ENCODE data around the gene FASLG. TPM values are rescaled to one million over a fixed set of nuclear protein-coding genes. Genes with fewer than 3 reads are reported as not detected.

Gene FASLG
- total RNA-seq, 1 experiment from 2014 or later: not detected

DNA sequence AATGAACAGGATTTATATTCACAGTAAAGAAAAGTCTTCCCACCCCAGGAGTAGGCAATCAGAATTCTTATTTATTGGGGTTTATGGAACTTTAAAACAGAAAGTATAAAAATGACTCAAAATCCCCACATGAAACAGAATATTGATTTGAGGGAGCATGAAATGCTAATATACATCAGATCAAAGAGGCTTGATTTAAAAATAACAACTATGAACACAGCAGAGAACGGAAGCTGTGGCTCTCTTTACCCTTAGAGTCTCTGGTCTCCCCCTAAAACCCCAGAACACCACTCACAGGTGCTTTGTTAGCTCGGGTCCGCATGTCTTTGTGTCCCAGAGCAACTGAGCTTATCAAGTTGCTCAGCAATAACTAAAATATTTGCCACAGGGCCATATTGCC, 31.2 kb upstream of the FASLG start:
- CTCF ChIA-PET: no interaction called here
- TF ChIP-seq TP53 (CRISPR knock-in tag; IDR thresholded peaks at IDR 0.05) (no peak), NR3C1 (CRISPR knock-in tag; conservative IDR thresholded peaks at IDR 0.05; ENCODE audit: low read depth) (no peak), ZNF512 (CRISPR knock-in tag; IDR thresholded peaks at IDR 0.05; ENCODE audit: borderline replicate concordance) (no peak), GRHL2 (CRISPR knock-in tag; IDR thresholded peaks at IDR 0.05; ENCODE audit: insufficient replicate concordance, severe bottlenecking) (no peak), SMAD3 (CRISPR knock-in tag; IDR thresholded peaks at IDR 0.05; ENCODE audit: borderline replicate concordance) (no peak), PRRX2 (CRISPR knock-in tag; IDR thresholded peaks at IDR 0.05) (no peak), MXD4 (CRISPR knock-in tag; IDR thresholded peaks at IDR 0.05; ENCODE audit: borderline replicate concordance) (no peak), JUN (CRISPR knock-in tag; IDR thresholded peaks at IDR 0.05) (no peak), ZNF138 (CRISPR knock-in tag; conservative IDR thresholded peaks at IDR 0.05) (no peak), ARID4B (CRISPR knock-in tag; IDR thresholded peaks at IDR 0.05; ENCODE audit: borderline replicate concordance) (no peak), ZNF121 (CRISPR knock-in tag; IDR thresholded peaks at IDR 0.05) (no peak), ATF6 (CRISPR knock-in tag; IDR thresholded peaks at IDR 0.05) (no peak)
- TF ChIP-seq, protein P1, sequence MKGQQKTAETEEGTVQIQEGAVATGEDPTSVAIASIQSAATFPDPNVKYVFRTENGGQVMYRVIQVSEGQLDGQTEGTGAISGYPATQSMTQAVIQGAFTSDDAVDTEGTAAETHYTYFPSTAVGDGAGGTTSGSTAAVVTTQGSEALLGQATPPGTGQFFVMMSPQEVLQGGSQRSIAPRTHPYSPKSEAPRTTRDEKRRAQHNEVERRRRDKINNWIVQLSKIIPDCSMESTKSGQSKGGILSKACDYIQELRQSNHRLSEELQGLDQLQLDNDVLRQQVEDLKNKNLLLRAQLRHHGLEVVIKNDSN (CRISPR knock-in tag; IDR thresholded peaks at IDR 0.05): no peak
- TF ChIP-seq, protein P2, sequence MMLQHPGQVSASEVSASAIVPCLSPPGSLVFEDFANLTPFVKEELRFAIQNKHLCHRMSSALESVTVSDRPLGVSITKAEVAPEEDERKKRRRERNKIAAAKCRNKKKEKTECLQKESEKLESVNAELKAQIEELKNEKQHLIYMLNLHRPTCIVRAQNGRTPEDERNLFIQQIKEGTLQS (CRISPR knock-in tag; conservative IDR thresholded peaks at IDR 0.05): no peak
- H3K4me1 Mint-ChIP-seq: no peaks in the 10 kb centered on the region
- ATAC-seq (no peak), DNase-seq (ENCODE audit: low spot score) (no peak)
- H3K9me3 Mint-ChIP-seq: peaks cover 48% of the 10 kb centered on the region
- H3K4me3 Mint-ChIP-seq: no peak overlapping the region
- H3K27ac Mint-ChIP-seq: no peak overlapping the region
- no peaks in the 10 kb centered on the region for H3K27me3 Mint-ChIP-seq (ENCODE audit: low read depth)
- peaks cover 10% of the 10 kb centered on the region for H3K36me3 Mint-ChIP-seq
- POLR2A ChIA-PET: no interaction called here

DNA sequence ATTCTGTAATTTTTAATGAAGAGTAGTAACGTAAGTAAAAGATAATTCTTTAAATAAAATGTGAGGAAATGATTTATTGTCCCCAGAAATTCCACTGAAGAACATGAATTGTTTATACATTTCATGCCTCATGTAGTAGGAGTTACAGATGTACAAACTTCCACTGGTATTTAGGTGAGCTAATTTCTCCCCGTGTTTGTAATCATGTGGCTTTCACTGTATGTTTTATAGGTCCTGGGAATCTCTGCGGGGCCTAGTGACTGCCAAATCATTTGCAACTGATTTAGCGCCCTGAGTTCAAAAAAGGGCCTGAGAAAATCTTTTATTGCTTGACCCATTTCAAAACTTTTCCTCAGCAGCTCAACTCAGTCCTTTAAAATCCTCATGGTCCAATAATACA, 30.5 kb upstream of the FASLG start:
- DNase-seq (ENCODE audit: low spot score): no peak
- Mint-ChIP-seq H3K36me3 (peaks cover 7% of the 10 kb centered on the region), H3K27me3 (ENCODE audit: low read depth) (no peaks in the 10 kb centered on the region), H3K4me3 (no peak overlapping the region), H3K4me1 (no peaks in the 10 kb centered on the region), H3K9me3 (peaks cover 44% of the 10 kb centered on the region), H3K27ac (no peak overlapping the region)
- ATAC-seq: no peak
- TF ChIP-seq CREM (CRISPR knock-in tag; IDR thresholded peaks at IDR 0.05) (no peak), ATF1 (CRISPR knock-in tag; IDR thresholded peaks at IDR 0.05) (no peak), CREB1 (CRISPR knock-in tag; IDR thresholded peaks at IDR 0.05) (no peak)
- TF ChIP-seq, protein P3, sequence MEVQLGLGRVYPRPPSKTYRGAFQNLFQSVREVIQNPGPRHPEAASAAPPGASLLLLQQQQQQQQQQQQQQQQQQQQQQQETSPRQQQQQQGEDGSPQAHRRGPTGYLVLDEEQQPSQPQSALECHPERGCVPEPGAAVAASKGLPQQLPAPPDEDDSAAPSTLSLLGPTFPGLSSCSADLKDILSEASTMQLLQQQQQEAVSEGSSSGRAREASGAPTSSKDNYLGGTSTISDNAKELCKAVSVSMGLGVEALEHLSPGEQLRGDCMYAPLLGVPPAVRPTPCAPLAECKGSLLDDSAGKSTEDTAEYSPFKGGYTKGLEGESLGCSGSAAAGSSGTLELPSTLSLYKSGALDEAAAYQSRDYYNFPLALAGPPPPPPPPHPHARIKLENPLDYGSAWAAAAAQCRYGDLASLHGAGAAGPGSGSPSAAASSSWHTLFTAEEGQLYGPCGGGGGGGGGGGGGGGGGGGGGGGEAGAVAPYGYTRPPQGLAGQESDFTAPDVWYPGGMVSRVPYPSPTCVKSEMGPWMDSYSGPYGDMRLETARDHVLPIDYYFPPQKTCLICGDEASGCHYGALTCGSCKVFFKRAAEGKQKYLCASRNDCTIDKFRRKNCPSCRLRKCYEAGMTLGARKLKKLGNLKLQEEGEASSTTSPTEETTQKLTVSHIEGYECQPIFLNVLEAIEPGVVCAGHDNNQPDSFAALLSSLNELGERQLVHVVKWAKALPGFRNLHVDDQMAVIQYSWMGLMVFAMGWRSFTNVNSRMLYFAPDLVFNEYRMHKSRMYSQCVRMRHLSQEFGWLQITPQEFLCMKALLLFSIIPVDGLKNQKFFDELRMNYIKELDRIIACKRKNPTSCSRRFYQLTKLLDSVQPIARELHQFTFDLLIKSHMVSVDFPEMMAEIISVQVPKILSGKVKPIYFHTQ (CRISPR knock-in tag; IDR thresholded peaks at IDR 0.05): no peak
- ChIA-PET CTCF (no interaction called here), POLR2A (no interaction called here)

Data from WTC11 (cell line).